CD4-positive, CD25-positive, alpha-beta regulatory T cell (primary cell): ENCODE data around the gene PLAAT3. TPM values are rescaled to one million over a fixed set of nuclear protein-coding genes. Genes with fewer than 3 reads are reported as not detected.

Experiments used
- ATAC-seq, 2 donors: fragments of 150-1000 bp; cut with Tn5 transposase; one replicate each; pipeline ENCODE4 v1.10.0; 2021; ENCODE audit warnings: low read depth in 2 of 2, moderate number of reproducible peaks in 2 of 2, moderate library complexity in 1 of 2
- DNase-seq, 3 donors: peaks; one replicate each; pipeline versions ENCODE4 v3.0.0 to v3.0.0-alpha.2; 2012 to 2022; ENCODE audit warnings: mixed read lengths in 1 of 3
- H3K27ac ChIP-seq: one replicate; pipeline ENCODE4 v1.7.0; 2013; ENCODE audit warnings: mild to moderate bottlenecking, low read length; ENCODE audit not compliant: insufficient read depth, poor library complexity, severe bottlenecking
- H3K27me3 ChIP-seq: one replicate; pipeline ENCODE4 v1.7.0; 2013; ENCODE audit warnings: low read length; ENCODE audit not compliant: control insufficient read depth, insufficient read depth
- H3K36me3 ChIP-seq: one replicate; pipeline ENCODE4 v1.7.0; 2013; ENCODE audit warnings: mild to moderate bottlenecking, low read length, moderate library complexity; ENCODE audit not compliant: control insufficient read depth, insufficient read depth
- H3K4me1 ChIP-seq: 2 replicates; pipeline ENCODE4 v1.7.0; 2013; ENCODE audit warnings: mild to moderate bottlenecking, low read length; ENCODE audit not compliant: insufficient read depth, control insufficient read depth, poor library complexity, severe bottlenecking
- H3K4me3 ChIP-seq: one replicate; pipeline ENCODE4 v1.7.0; 2013; ENCODE audit warnings: low read depth, mild to moderate bottlenecking, low read length, moderate library complexity
- H3K9me3 ChIP-seq, 2 experiments: 1 replicate in 1 of 2; 2 replicates in 1 of 2; pipeline ENCODE4 v1.7.0; 2013; ENCODE audit warnings: low read length in 2 of 2, mild to moderate bottlenecking in 1 of 2, moderate library complexity in 1 of 2; ENCODE audit not compliant: control insufficient read depth in 2 of 2
- H3K27ac Mint-ChIP-seq, 3 donors: one replicate each; pipeline ENCODE4 v1.8.0; 2020 to 2022; ENCODE audit warnings: mild to moderate bottlenecking in 3 of 3, mixed read lengths in 3 of 3, moderate library complexity in 2 of 3
- H3K27me3 Mint-ChIP-seq: one replicate; pipeline ENCODE4 v1.8.0; 2022; ENCODE audit warnings: mild to moderate bottlenecking, mixed read lengths
- H3K36me3 Mint-ChIP-seq: one replicate; pipeline ENCODE4 v1.8.0; 2020; ENCODE audit warnings: mixed read lengths
- H3K4me1 Mint-ChIP-seq, 4 donors: one replicate each; pipeline ENCODE4 v1.8.0; 2020 to 2022; ENCODE audit warnings: mixed read lengths in 4 of 4, mild to moderate bottlenecking in 1 of 4
- H3K4me3 Mint-ChIP-seq, 4 donors: one replicate each; pipeline ENCODE4 v1.8.0; 2020 to 2022; ENCODE audit warnings: mild to moderate bottlenecking in 4 of 4, mixed read lengths in 4 of 4, moderate library complexity in 3 of 4
- H3K9me3 Mint-ChIP-seq, 7 donors: one replicate each; pipeline ENCODE4 v1.8.0; 2020 to 2022; ENCODE audit warnings: mixed read lengths in 7 of 7, mild to moderate bottlenecking in 3 of 7, moderate library complexity in 2 of 7
- polyA plus RNA-seq, 4 donors: library from polyadenylated mRNA; unstranded; fragments of 300-500 nt; fragmentation: Illumina TruSeq; gene quantifications; one replicate each; pipeline ENCODE4 v1.2.3, GENCODE V29; 2021
- total RNA-seq: library from RNA; stranded (reverse); gene quantifications from one replicate; pipeline ENCODE4 v1.2.3, GENCODE V29; 2022

PLAAT3 gene
- total RNA-seq (5.8 TPM), polyA plus RNA-seq (10 to 100 TPM in 1 of 4 donors, 1 to 10 TPM in 3; 3.1 to 19.0 (median 5.8) TPM)

DNA sequence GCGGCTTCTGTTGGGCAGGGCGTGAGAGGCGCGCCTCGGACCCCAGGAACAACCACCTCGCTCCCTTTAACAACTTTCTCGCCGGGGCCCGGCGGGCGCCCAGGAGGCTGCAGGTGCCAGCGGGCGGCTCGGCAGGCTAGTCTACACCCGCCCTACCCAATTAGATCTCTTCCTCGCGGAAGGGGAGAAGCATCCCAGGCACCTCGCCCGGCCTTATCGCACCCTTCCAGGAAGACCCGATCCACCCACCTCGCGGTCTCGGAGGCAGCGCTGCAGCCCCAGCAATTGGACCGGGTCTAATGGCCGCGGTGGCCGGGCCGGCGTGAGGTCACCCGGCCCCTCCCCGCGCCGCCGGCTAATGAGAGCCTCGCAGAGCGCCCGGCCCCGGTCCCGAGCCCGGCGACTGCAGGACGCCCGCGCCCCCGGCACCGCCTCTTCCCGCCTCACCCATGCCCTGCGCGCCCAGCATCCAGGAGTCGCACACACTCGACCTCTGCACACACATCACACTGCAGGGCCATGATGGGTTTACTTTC lies at the start of gene PLAAT3:
Gene PLAAT3, minus strand, starts transcription at position 298 of the 536 bp plus-strand sequence. CDS start 419 bp downstream, outside the sequence.
- H3K9me3 Mint-ChIP-seq: no peaks in the 10 kb centered on the region
- H3K27ac Mint-ChIP-seq: peak within 1 kb of the TSS; percentile 71 to 83 (median 81)
- no peaks in the 10 kb centered on the region for H3K36me3 ChIP-seq
- peak within 1 kb of the TSS; percentile 48 for H3K4me3 ChIP-seq
- H3K27me3 Mint-ChIP-seq: peaks cover 24% of the 10 kb centered on the region
- no peak within 1 kb of the TSS for H3K27ac ChIP-seq
- no peaks in the 10 kb centered on the region for H3K36me3 Mint-ChIP-seq
- no peaks in the 10 kb centered on the region for H3K27me3 ChIP-seq
- ATAC-seq: peak in 1 of 2 donors; percentile 33
- H3K4me1 ChIP-seq: peaks cover 13% of the 10 kb centered on the region
- H3K4me1 Mint-ChIP-seq: peaks cover 7 to 28% (median 13%) of the 10 kb centered on the region in 4 donors
- peak within 1 kb of the TSS; percentile 81 to 94 (median 88) for H3K4me3 Mint-ChIP-seq
- no peaks in the 10 kb centered on the region for H3K9me3 ChIP-seq
- DNase-seq: peak; percentile 14 to 27 (median 17)

DNA sequence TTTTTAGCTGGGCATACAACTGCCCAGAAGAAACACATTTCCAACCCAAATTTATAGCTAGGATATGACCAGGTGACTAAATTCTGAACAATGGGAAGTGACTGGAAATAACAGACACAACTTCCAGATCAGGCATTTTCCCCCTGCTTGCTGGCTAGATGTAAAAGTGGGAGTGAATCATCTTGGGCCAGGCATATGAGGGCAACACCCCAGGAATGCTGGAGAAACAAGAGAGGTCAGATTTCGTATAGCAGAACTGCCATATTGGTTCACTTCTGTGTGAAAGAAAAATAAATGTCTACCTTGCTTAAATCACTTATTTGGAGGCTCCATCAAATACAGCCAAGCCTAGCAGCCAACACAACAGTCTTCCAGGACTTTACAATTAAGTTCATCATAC lies 49.6 kb upstream of the PLAAT3 start:
- H3K27me3 ChIP-seq: no peaks in the 10 kb centered on the region
- peaks cover 4% of the 10 kb centered on the region for H3K36me3 Mint-ChIP-seq
- DNase-seq (no peak), ATAC-seq (no peak)
- H3K4me3 ChIP-seq: no peak overlapping the region
- no peaks in the 10 kb centered on the region for H3K36me3 ChIP-seq
- H3K9me3 Mint-ChIP-seq: no peaks in the 10 kb centered on the region
- peak overlapping the region in 2 of 3 donors; percentile 20 to 46 for H3K27ac Mint-ChIP-seq
- no peak overlapping the region for H3K27ac ChIP-seq
- peaks cover 7% of the 10 kb centered on the region for H3K4me1 ChIP-seq
- H3K4me1 Mint-ChIP-seq: peaks cover 15 to 77% (median 42%) of the 10 kb centered on the region in 4 donors
- peak overlapping the region in 1 of 4 donors; percentile 22 for H3K4me3 Mint-ChIP-seq
- no peaks in the 10 kb centered on the region for H3K9me3 ChIP-seq
- H3K27me3 Mint-ChIP-seq: no peaks in the 10 kb centered on the region

DNA sequence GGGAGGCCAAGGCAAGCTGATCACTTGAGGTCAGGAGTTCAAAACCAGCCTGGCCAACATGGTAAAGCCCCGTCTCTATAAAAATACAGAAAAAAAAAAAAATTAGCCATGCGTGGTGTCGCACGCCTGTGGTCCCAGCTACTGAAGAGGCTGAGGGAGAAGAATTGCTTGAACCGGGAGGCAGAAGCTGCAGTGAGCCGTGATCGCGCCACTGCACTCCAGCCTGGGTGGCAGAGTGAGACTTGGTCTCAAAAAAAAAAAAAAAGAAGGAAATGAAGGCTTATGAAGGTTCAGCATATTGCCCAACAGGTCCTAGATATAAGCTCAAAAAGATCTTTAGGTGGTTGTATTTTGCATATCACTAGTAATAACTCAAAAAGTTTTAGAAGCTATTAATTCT lies 46.7 kb upstream of the PLAAT3 start:
- no peaks in the 10 kb centered on the region for H3K4me1 ChIP-seq
- Mint-ChIP-seq H3K27me3 (no peaks in the 10 kb centered on the region), H3K36me3 (peaks cover 10% of the 10 kb centered on the region), H3K27ac (peak overlapping the region in 1 of 3 donors; percentile 86), H3K4me1 (peaks cover 16 to 58% (median 32%) of the 10 kb centered on the region in 4 donors), H3K9me3 (no peaks in the 10 kb centered on the region), H3K4me3 (no peak overlapping the region)
- H3K27ac ChIP-seq: no peak overlapping the region
- H3K4me3 ChIP-seq: no peak overlapping the region
- ATAC-seq: no peak
- no peaks in the 10 kb centered on the region for H3K27me3 ChIP-seq
- DNase-seq: no peak
- no peaks in the 10 kb centered on the region for H3K9me3 ChIP-seq
- H3K36me3 ChIP-seq: peaks cover 10% of the 10 kb centered on the region

DNA sequence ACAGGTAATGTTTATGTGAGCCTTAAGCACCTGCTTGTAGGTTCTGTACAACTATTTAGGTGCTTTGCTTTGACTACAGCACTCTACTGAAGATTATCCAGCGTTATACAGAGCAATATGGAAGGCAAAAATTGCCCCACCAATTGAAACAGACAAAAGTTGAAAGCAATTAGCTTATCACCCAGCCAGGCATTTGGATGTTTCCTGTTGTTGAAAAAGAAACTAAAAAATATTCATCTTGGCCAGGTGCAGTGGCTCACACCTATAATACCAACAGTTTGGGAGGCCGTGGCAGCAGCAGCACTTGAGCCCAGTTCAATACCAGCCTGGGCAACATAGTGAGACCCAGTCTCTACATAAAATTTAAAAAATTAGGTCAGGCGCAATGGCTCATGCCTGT lies 38.4 kb upstream of the PLAAT3 start:
- Histone ChIP-seq H3K4me1 (peaks cover 3% of the 10 kb centered on the region), H3K4me3 (peak overlapping the region; percentile 42), H3K9me3 (no peaks in the 10 kb centered on the region), H3K27me3 (no peaks in the 10 kb centered on the region), H3K36me3 (peaks cover 26% of the 10 kb centered on the region), H3K27ac (peak overlapping the region; percentile 43)
- DNase-seq (peak in 2 of 3 donors; percentile 8 to 63), ATAC-seq (peak in 1 of 2 donors; percentile 42)
- H3K4me3 Mint-ChIP-seq: peak overlapping the region in 2 of 4 donors; percentile 8 to 25
- H3K4me1 Mint-ChIP-seq: peaks cover 14 to 20% (median 17%) of the 10 kb centered on the region in 4 donors
- H3K9me3 Mint-ChIP-seq: peaks cover 0 to 2% (median 0%) of the 10 kb centered on the region in 7 donors
- H3K27me3 Mint-ChIP-seq: no peaks in the 10 kb centered on the region
- peaks cover 40% of the 10 kb centered on the region for H3K36me3 Mint-ChIP-seq
- H3K27ac Mint-ChIP-seq: peak overlapping the region in 2 of 3 donors; percentile 5 to 69

DNA sequence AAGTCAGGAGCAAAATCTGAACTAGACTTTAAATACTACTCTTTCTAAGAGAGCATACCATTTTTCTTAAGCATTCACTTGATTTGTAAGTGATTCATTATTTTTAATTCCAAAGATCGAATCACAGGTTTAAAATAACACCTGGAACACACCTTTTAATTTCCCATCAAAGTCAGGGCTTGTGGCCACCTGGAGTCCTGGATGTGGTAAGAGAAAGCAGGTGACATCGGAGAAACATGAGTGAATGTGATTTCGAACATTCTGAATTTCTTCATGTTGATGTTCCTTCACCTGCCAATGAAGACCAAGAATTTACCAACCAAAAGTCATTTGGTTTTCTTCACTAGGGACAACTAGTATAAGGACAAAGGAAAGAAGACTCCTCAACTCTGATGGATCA lies 29.0 kb upstream of the PLAAT3 start:
- H3K27ac Mint-ChIP-seq: peak overlapping the region in 1 of 3 donors; percentile 39
- peaks cover 5 to 11% (median 7%) of the 10 kb centered on the region in 4 donors for H3K4me1 Mint-ChIP-seq
- H3K36me3 ChIP-seq: peaks cover 51% of the 10 kb centered on the region
- H3K9me3 ChIP-seq: no peaks in the 10 kb centered on the region
- H3K4me3 Mint-ChIP-seq: no peak overlapping the region
- H3K4me3 ChIP-seq: no peak overlapping the region
- peaks cover 41% of the 10 kb centered on the region for H3K36me3 Mint-ChIP-seq
- DNase-seq (no peak), ATAC-seq (no peak)
- H3K27me3 ChIP-seq: no peaks in the 10 kb centered on the region
- no peak overlapping the region for H3K27ac ChIP-seq
- peaks cover 0 to 2% (median 0%) of the 10 kb centered on the region in 7 donors for H3K9me3 Mint-ChIP-seq
- no peaks in the 10 kb centered on the region for H3K4me1 ChIP-seq
- H3K27me3 Mint-ChIP-seq: no peaks in the 10 kb centered on the region

DNA sequence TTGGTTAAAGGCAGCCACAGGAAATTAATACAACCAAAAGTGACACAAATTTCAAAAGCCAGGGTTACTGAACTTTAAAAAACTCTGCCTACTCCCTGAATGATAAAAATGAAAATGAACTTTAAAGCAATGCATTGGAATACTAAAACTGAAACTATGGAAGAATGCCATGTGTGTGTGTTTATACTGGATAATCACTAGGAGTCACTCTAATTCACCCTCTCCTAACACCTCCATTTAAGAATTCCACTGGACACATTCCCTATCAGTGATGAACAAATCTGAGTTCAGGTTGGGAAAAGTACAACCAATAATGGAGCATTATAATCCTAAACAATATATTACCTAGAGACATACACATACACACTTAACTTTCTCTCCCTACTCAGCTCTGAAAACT lies 27.5 kb upstream of the PLAAT3 start:
- H3K36me3 ChIP-seq: peaks cover 44% of the 10 kb centered on the region

DNA sequence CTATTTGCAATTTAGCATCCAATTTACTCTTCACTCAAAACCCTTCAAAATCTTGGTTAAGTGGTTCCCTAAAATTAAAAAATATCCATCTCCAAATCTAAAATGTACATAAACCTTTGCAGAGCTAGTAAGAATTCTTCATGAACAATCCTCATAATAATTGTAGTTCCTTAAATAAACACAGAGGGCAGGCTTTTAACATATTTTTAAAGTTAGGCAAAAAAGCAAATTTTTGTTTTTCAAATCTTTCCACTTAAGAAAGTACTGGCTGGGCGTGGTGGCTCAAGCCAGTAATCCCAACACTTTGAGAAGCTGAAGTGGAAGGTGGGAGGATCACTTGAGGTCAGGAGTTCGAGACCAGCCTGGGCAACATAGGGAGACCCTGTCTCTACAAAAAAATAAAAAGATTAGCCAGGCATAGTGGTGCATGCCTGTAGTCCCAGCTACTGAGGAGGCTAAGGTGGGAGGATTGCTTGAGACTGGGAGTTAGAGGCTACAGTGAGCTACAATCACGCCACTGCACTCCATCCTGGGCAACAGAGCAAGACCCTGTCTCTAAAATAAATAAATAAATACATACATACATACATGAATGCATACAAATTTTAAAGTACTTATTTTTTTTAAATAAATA lies 25.1 kb upstream of the PLAAT3 start:
- H3K9me3 ChIP-seq: no peaks in the 10 kb centered on the region
- H3K4me3 ChIP-seq: no peak overlapping the region
- DNase-seq (peak in 1 of 3 donors; percentile 36), ATAC-seq (no peak)
- H3K27ac ChIP-seq: no peak overlapping the region
- no peaks in the 10 kb centered on the region for H3K27me3 ChIP-seq
- Mint-ChIP-seq H3K9me3 (peaks cover 0 to 2% (median 0%) of the 10 kb centered on the region in 7 donors), H3K27me3 (no peaks in the 10 kb centered on the region), H3K4me1 (peaks cover 8 to 19% (median 12%) of the 10 kb centered on the region in 4 donors), H3K27ac (peak overlapping the region; percentile 24 to 87 (median 66)), H3K4me3 (no peak overlapping the region), H3K36me3 (peaks cover 29% of the 10 kb centered on the region)
- H3K36me3 ChIP-seq: peaks cover 40% of the 10 kb centered on the region
- no peaks in the 10 kb centered on the region for H3K4me1 ChIP-seq

More for the DNA sequence above, 27.5 kb upstream of the PLAAT3 start:
- peaks cover 0 to 2% (median 0%) of the 10 kb centered on the region in 7 donors for H3K9me3 Mint-ChIP-seq
- Histone ChIP-seq H3K4me1 (no peaks in the 10 kb centered on the region), H3K27me3 (no peaks in the 10 kb centered on the region), H3K4me3 (no peak overlapping the region), H3K9me3 (no peaks in the 10 kb centered on the region), H3K27ac (no peak overlapping the region)
- ATAC-seq: no peak
- peaks cover 31% of the 10 kb centered on the region for H3K36me3 Mint-ChIP-seq
- H3K4me1 Mint-ChIP-seq: peaks cover 5 to 15% (median 9%) of the 10 kb centered on the region in 4 donors
- DNase-seq: no peak
- no peak overlapping the region for H3K4me3 Mint-ChIP-seq
- H3K27me3 Mint-ChIP-seq: no peaks in the 10 kb centered on the region
- H3K27ac Mint-ChIP-seq: no peak overlapping the region
